Trophoblast cell (in vitro differentiated cells and primary cell): ENCODE results near the gene CACNA1D.

Experiments used
- DNase-seq, 2 donors: peaks; one replicate each; pipeline ENCODE4 v3.0.0-alpha.2; 2016
- H2AFZ ChIP-seq: 2 replicates; pipeline ENCODE4 v1.6.1; 2013; ENCODE audit warnings: low read length, moderate library complexity, mild to moderate bottlenecking; ENCODE audit not compliant: insufficient read depth, poor library complexity
- H2AK5ac ChIP-seq: 2 replicates; pipeline ENCODE4 v1.6.1; 2013; ENCODE audit warnings: mild to moderate bottlenecking, low read length
- H2BK120ac ChIP-seq: 2 replicates; pipeline ENCODE4 v1.6.1; 2013; ENCODE audit warnings: low read length, mild to moderate bottlenecking, moderate library complexity; ENCODE audit not compliant: insufficient read depth, poor library complexity
- H2BK12ac ChIP-seq: 2 replicates; pipeline ENCODE4 v1.6.1; 2013; ENCODE audit warnings: mild to moderate bottlenecking, low read length, moderate library complexity
- H2BK5ac ChIP-seq: 2 replicates; pipeline ENCODE4 v1.6.1; 2013; ENCODE audit warnings: low read length, low read depth, moderate library complexity, mild to moderate bottlenecking; ENCODE audit not compliant: poor library complexity
- H3K14ac ChIP-seq: 2 replicates; pipeline ENCODE4 v1.6.1; 2013; ENCODE audit warnings: mild to moderate bottlenecking, low read length
- H3K18ac ChIP-seq: 2 replicates; pipeline ENCODE4 v1.6.1; 2013; ENCODE audit warnings: mild to moderate bottlenecking, low read length
- H3K23ac ChIP-seq: 2 replicates; pipeline ENCODE4 v1.6.1; 2013; ENCODE audit warnings: low read length
- H3K27ac ChIP-seq: 2 replicates; pipeline ENCODE4 v1.5.1; 2013; ENCODE audit warnings: low read depth, mild to moderate bottlenecking, inconsistent platforms, low read length, moderate library complexity
- H3K27me3 ChIP-seq: 2 replicates; pipeline ENCODE4 v1.6.1; 2013; ENCODE audit warnings: inconsistent platforms, mild to moderate bottlenecking, low read length, moderate library complexity; ENCODE audit not compliant: insufficient read depth
- H3K36me3 ChIP-seq, 2 experiments: 1 replicate in 1 of 2; 2 replicates in 1 of 2; pipeline ENCODE4 v1.6.1; 2013; ENCODE audit warnings: low read length in 2 of 2, mild to moderate bottlenecking in 2 of 2, moderate library complexity in 1 of 2; ENCODE audit not compliant: insufficient read depth in 2 of 2, control insufficient read depth in 1 of 2
- H3K4ac ChIP-seq: 2 replicates; pipeline ENCODE4 v1.6.1; 2013; ENCODE audit warnings: low read depth, mild to moderate bottlenecking, low read length, moderate library complexity
- H3K4me1 ChIP-seq, 2 experiments: 1 replicate in 1 of 2; 2 replicates in 1 of 2; pipeline ENCODE4 v1.6.1; 2013; ENCODE audit warnings: low read length in 2 of 2, mild to moderate bottlenecking in 2 of 2, moderate library complexity in 1 of 2; ENCODE audit not compliant: insufficient read depth in 2 of 2, control insufficient read depth in 1 of 2
- H3K4me2 ChIP-seq: 2 replicates; pipeline ENCODE4 v1.6.1; 2013; ENCODE audit warnings: inconsistent platforms, mild to moderate bottlenecking, low read length, moderate library complexity
- H3K4me3 ChIP-seq: 2 replicates; pipeline ENCODE4 v1.5.1; 2013; ENCODE audit warnings: mild to moderate bottlenecking, low read depth, low read length, inconsistent platforms
- H3K79me1 ChIP-seq: one replicate; pipeline ENCODE4 v1.6.1; 2013; ENCODE audit warnings: low read length
- H3K79me2 ChIP-seq: 2 replicates; pipeline ENCODE4 v1.6.1; 2013; ENCODE audit warnings: low read length, mild to moderate bottlenecking; ENCODE audit not compliant: control insufficient read depth, insufficient read depth, poor library complexity
- H3K9ac ChIP-seq: 2 replicates; pipeline ENCODE4 v1.6.1; 2013; ENCODE audit warnings: mild to moderate bottlenecking, low read length
- H3K9me3 ChIP-seq: 2 replicates; pipeline ENCODE4 v1.6.1; 2013; ENCODE audit warnings: low read depth, mild to moderate bottlenecking, control low read depth, inconsistent platforms, low read length; ENCODE audit not compliant: insufficient read depth
- H4K12ac ChIP-seq: 2 replicates; pipeline ENCODE4 v1.6.1; 2013; ENCODE audit warnings: low read depth, mild to moderate bottlenecking, low read length, moderate library complexity
- H4K8ac ChIP-seq: 2 replicates; pipeline ENCODE4 v1.6.1; 2013; ENCODE audit warnings: low read depth, mild to moderate bottlenecking, low read length, moderate library complexity
- H4K91ac ChIP-seq: one replicate; pipeline ENCODE4 v1.6.1; 2013; ENCODE audit warnings: low read depth, mild to moderate bottlenecking, low read length, moderate library complexity
- WGBS: extraction: QIAGEN DNeasy Blood & Tissue Kit; methylation state at CpG from one replicate; pipeline ENCODE4 v1.1.7; 2013; ENCODE audit warnings: missing lambda C conversion rate; ENCODE audit not compliant: insufficient read length, insufficient coverage; ENCODE audit errors: extremely low coverage; 5-methylcytosine and 5-hydroxymethylcytosine counted together

Gene CACNA1D

DNA sequence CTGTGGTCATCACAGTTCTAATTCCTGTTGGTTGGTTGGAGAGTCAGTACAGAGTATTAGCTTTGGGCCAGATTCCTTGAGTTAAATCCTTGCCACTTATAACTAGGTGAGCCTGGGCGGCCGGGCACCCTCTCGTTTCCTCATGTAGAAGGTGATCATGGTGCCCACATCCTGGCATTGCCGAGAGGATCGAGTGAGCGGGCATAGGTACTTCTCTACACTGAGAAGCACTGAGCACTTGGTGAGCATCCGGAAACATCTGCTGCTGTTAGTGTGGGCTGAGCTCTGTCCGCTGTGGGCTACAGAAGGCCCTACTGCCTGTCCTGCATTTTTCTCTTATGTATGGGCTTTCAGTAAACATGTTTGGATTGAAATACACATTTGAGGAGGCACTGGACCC is 96.2 kb downstream of the CACNA1D start:
- no peak overlapping the region for H2AFZ ChIP-seq
- H3K14ac ChIP-seq: no peak overlapping the region
- H3K79me2 ChIP-seq: no peaks in the 10 kb centered on the region
- no peak overlapping the region for H2AK5ac ChIP-seq
- no peak overlapping the region for H3K4me2 ChIP-seq
- H3K4ac ChIP-seq: no peak overlapping the region
- no peak overlapping the region for H4K12ac ChIP-seq
- no peak overlapping the region for H3K9ac ChIP-seq
- no peak overlapping the region for H3K18ac ChIP-seq
- H2BK5ac ChIP-seq: no peak overlapping the region
- peak overlapping the region; percentile 53 for H3K4me3 ChIP-seq
- DNase-seq: no peak
- no peaks in the 10 kb centered on the region for H3K9me3 ChIP-seq
- no peak overlapping the region for H2BK12ac ChIP-seq
- peaks cover 0 to 4% of the 10 kb centered on the region in 2 experiments for H3K4me1 ChIP-seq
- H3K23ac ChIP-seq: no peak overlapping the region
- no peaks in the 10 kb centered on the region for H3K36me3 ChIP-seq
- H3K79me1 ChIP-seq: no peaks in the 10 kb centered on the region
- no peak overlapping the region for H4K91ac ChIP-seq
- H3K27ac ChIP-seq: no peak overlapping the region
- no peaks in the 10 kb centered on the region for H3K27me3 ChIP-seq
- no peak overlapping the region for H2BK120ac ChIP-seq
- no peak overlapping the region for H4K8ac ChIP-seq
- WGBS: no CpG with 5 or more reads among the region's 8 CpGs

- H3K79me1 ChIP-seq: no peaks in the 10 kb centered on the region
- H3K79me2 ChIP-seq: no peaks in the 10 kb centered on the region
- H2BK120ac ChIP-seq: no peak overlapping the region
- no peak overlapping the region for H3K14ac ChIP-seq
- H4K8ac ChIP-seq: no peak overlapping the region
- H2AK5ac ChIP-seq: no peak overlapping the region
- DNase-seq: no peak
- no peak overlapping the region for H3K18ac ChIP-seq
- no peaks in the 10 kb centered on the region for H3K36me3 ChIP-seq
- no peak overlapping the region for H4K91ac ChIP-seq
- no peak overlapping the region for H3K4ac ChIP-seq
- no peak overlapping the region for H2AFZ ChIP-seq
- H3K9ac ChIP-seq: no peak overlapping the region
- H3K4me3 ChIP-seq: no peak overlapping the region
- no peaks in the 10 kb centered on the region for H3K27me3 ChIP-seq
- WGBS: no CpG with 5 or more reads among the region's 6 CpGs
- no peaks in the 10 kb centered on the region for H3K9me3 ChIP-seq
- H3K27ac ChIP-seq: no peak overlapping the region
- no peak overlapping the region for H2BK5ac ChIP-seq
- no peak overlapping the region for H3K4me2 ChIP-seq
- no peak overlapping the region for H3K23ac ChIP-seq
- H3K4me1 ChIP-seq: peaks cover 0 to 4% of the 10 kb centered on the region in 2 experiments
- H4K12ac ChIP-seq: no peak overlapping the region
- H2BK12ac ChIP-seq: no peak overlapping the region
These were observed 97.2 kb downstream of the CACNA1D start for GRCh38 chr3:53591646-53592045.

DNA sequence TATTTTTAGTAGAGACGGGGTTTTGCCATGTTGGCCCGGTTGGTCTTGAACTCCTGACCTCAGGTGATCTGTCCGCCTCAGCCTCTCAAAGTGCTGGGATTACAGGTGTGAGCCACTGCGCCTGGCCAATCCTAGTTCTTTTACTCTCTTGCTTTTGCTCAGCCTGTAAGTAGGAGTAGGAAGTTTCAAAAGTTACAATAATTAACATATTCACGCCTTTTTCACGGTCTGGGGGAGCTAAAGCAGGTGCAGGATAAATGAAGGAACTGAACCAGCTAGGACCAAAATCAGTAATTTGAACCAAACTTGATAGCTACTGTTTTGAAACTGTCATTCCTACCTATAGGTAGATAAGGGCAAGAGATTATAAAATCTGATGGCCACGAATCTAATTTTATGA is 98.5 kb downstream of the CACNA1D start:
- Histone ChIP-seq H3K4me1 (peaks cover 3 to 9% of the 10 kb centered on the region in 2 experiments), H3K9me3 (no peaks in the 10 kb centered on the region), H4K8ac (no peak overlapping the region), H3K18ac (no peak overlapping the region), H2AK5ac (no peak overlapping the region), H2BK12ac (no peak overlapping the region), H2BK5ac (no peak overlapping the region), H3K9ac (no peak overlapping the region), H4K91ac (no peak overlapping the region), H3K14ac (no peak overlapping the region), H3K4ac (no peak overlapping the region), H3K27me3 (no peaks in the 10 kb centered on the region), H3K36me3 (no peaks in the 10 kb centered on the region), H3K4me3 (no peak overlapping the region), H2AFZ (no peak overlapping the region), H3K4me2 (no peak overlapping the region), H3K23ac (no peak overlapping the region), H3K79me2 (no peaks in the 10 kb centered on the region), H4K12ac (no peak overlapping the region), H3K79me1 (no peaks in the 10 kb centered on the region), H2BK120ac (no peak overlapping the region), H3K27ac (no peak overlapping the region)
- no peak for DNase-seq
- WGBS: no CpG with 5 or more reads among the region's 7 CpGs

- no peak overlapping the region for H2BK12ac ChIP-seq
- H2BK120ac ChIP-seq: no peak overlapping the region
- no peaks in the 10 kb centered on the region for H3K79me2 ChIP-seq
- H3K4me2 ChIP-seq: no peak overlapping the region
- DNase-seq: no peak
- no peak overlapping the region for H3K18ac ChIP-seq
- no peak overlapping the region for H3K23ac ChIP-seq
- H3K9me3 ChIP-seq: no peaks in the 10 kb centered on the region
- peaks cover 5 to 6% of the 10 kb centered on the region in 2 experiments for H3K4me1 ChIP-seq
- no peak overlapping the region for H3K4me3 ChIP-seq
- H3K9ac ChIP-seq: no peak overlapping the region
- H3K4ac ChIP-seq: no peak overlapping the region
- H3K27ac ChIP-seq: no peak overlapping the region
- H4K12ac ChIP-seq: no peak overlapping the region
- no peak overlapping the region for H2AFZ ChIP-seq
- H2AK5ac ChIP-seq: no peak overlapping the region
- no peaks in the 10 kb centered on the region for H3K36me3 ChIP-seq
- H3K27me3 ChIP-seq: no peaks in the 10 kb centered on the region
- H3K14ac ChIP-seq: no peak overlapping the region
- H4K91ac ChIP-seq: no peak overlapping the region
- WGBS: no CpG with 5 or more reads among the region's 4 CpGs
- H4K8ac ChIP-seq: no peak overlapping the region
- no peaks in the 10 kb centered on the region for H3K79me1 ChIP-seq
- H2BK5ac ChIP-seq: no peak overlapping the region
These were observed 99.2 kb downstream of the CACNA1D start for GRCh38 chr3:53593611-53594010.
